Ovary (tissue), 9 donors: ENCODE data around the gene PARN. TPM values are rescaled to one million over a fixed set of nuclear protein-coding genes. Genes with fewer than 3 reads are reported as not detected.

Experiments used
- DNase-seq, 5 donors: peaks; one replicate each; pipeline ENCODE4 v3.0.0-alpha.2; 2019 to 2020
- H3K27ac ChIP-seq, 2 donors: fragments of 200-600 bp; one replicate each; pipeline versions ENCODE4 v1.5.1 to v1.8.0; 2019 to 2022
- H3K27me3 ChIP-seq: fragments of 200-600 bp; one replicate; pipeline ENCODE4 v1.8.0; 2022
- H3K36me3 ChIP-seq: fragments of 200-600 bp; sonication (generic); one replicate; pipeline ENCODE4 v1.5.1; 2019
- H3K4me1 ChIP-seq: one replicate; pipeline ENCODE4 v1.8.1; 2013; ENCODE audit warnings: mild to moderate bottlenecking, moderate library complexity; ENCODE audit not compliant: insufficient read depth
- H3K4me3 ChIP-seq: fragments of 200-600 bp; sonication (generic); one replicate; pipeline ENCODE4 v1.5.1; 2017
- H3K9me3 ChIP-seq, 2 donors: fragments of 200-600 bp in 1 of 2; sonication (generic) in 1 of 2; one replicate each; pipeline versions ENCODE4 v1.5.1 to v1.8.1; 2013 to 2019; ENCODE audit warnings: mild to moderate bottlenecking in 1 of 2, moderate library complexity in 1 of 2
- EP300 ChIP-seq: sonication (generic); formaldehyde crosslinking; IDR thresholded peaks from one replicate; pipeline ENCODE4 v1.6.1; 2017; ENCODE audit warnings: antibody characterized with exemption
- POLR2A ChIP-seq: fragments of 450-650 bp; IDR thresholded peaks from one replicate; pipeline ENCODE4 v1.6.1; 2017; ENCODE audit warnings: antibody characterized with exemption, mild to moderate bottlenecking, moderate library complexity
- WGBS, 3 donors: extraction: QIAGEN DNeasy Blood & Tissue Kit in 1 of 3; methylation state at CpG; one replicate each; pipeline versions ENCODE4 v1.1.5 to v1.1.7; 2013 to 2017; 5-methylcytosine and 5-hydroxymethylcytosine counted together
- intact Hi-C, 4 donors: fragments of 100-400 bp; cut with DNase I; formaldehyde crosslinking; loops; one replicate each; pipeline versions ENCODE4 v1.11.0 to v1.15.1; 2022 to 2023
- polyA plus RNA-seq, 2 donors: library from polyadenylated mRNA; stranded (reverse); fragments of 200-250 nt in 1 of 2; fragments of 350-450 nt in 1 of 2; fragmentation: Illumina TruSeq in 1 of 2; extraction: RNeasy Lipid Tissue Mini Kit (QIAGEN cat#74804) in 1 of 2; gene quantifications; one replicate each; pipeline ENCODE4 v1.2.3, GENCODE V29; 2013 to 2014
- total RNA-seq, 7 donors: library from RNA; depleted of rRNA in 2 of 7; stranded (reverse); fragments of >200 nt in 2 of 7; fragmentation: NEBNext Ultra II Directional in 3 of 7; extraction: Animal tissue kit (Norgen Biotek cat#: 25700) in 3 of 7; gene quantifications; one replicate each; pipeline versions ENCODE4 v1.1.0 to v1.2.4, GENCODE V29; 2016 to 2023
- TF ChIP-seq, protein P1 (sequence below), 3 donors: fragments of 450-650 bp in 2 of 3; fragments of 200-600 bp in 1 of 3; IDR thresholded peaks; one replicate each; pipeline versions ENCODE4 v1.5.1 to v1.8.0; 2016 to 2022; ENCODE audit warnings: antibody characterized with exemption in 3 of 3, mild to moderate bottlenecking in 1 of 3
- donor health status: DM: no; HTN: no; CAD: no; lungs with moderate emphysema.
- donor health status: DM: no; HTN: no; CAD: no.
- donor health status: Bipolar disorder and iron deficiency.
- donor health status: DM: yes; HTN: yes; CAD: no.
- donor health status: DM: no; HTN: no; CAD: no.
- donor health status: DM: yes; HTN: yes; CAD: no.

The PARN gene
- total and polyA plus RNA-seq, 9 donors = 19.5 to 42.0 (median 29.0) TPM

GRCh38 chr16:14500791-14501190 is 129.3 kb downstream of the PARN start:
- H3K9me3 ChIP-seq = no peaks in the 10 kb centered on the region
- H3K27ac ChIP-seq = peak overlapping the region in 1 of 2 donors; percentile 51
- TF ChIP-seq POLR2A (no peak), EP300 (no peak)
- TF ChIP-seq, protein P1, sequence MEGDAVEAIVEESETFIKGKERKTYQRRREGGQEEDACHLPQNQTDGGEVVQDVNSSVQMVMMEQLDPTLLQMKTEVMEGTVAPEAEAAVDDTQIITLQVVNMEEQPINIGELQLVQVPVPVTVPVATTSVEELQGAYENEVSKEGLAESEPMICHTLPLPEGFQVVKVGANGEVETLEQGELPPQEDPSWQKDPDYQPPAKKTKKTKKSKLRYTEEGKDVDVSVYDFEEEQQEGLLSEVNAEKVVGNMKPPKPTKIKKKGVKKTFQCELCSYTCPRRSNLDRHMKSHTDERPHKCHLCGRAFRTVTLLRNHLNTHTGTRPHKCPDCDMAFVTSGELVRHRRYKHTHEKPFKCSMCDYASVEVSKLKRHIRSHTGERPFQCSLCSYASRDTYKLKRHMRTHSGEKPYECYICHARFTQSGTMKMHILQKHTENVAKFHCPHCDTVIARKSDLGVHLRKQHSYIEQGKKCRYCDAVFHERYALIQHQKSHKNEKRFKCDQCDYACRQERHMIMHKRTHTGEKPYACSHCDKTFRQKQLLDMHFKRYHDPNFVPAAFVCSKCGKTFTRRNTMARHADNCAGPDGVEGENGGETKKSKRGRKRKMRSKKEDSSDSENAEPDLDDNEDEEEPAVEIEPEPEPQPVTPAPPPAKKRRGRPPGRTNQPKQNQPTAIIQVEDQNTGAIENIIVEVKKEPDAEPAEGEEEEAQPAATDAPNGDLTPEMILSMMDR (IDR thresholded peaks at IDR 0.05) = no peak
- peaks cover 6% of the 10 kb centered on the region for H3K4me1 ChIP-seq
- WGBS, 3 donors = 69 to 71% (median 70%) methylated on average over 2 of the region's 2 CpGs
- H3K4me3 ChIP-seq = no peak overlapping the region
- DNase-seq = no peak
- H3K36me3 ChIP-seq = no peaks in the 10 kb centered on the region
- H3K27me3 ChIP-seq = no peaks in the 10 kb centered on the region
- intact Hi-C loops = no loop called here

DNA sequence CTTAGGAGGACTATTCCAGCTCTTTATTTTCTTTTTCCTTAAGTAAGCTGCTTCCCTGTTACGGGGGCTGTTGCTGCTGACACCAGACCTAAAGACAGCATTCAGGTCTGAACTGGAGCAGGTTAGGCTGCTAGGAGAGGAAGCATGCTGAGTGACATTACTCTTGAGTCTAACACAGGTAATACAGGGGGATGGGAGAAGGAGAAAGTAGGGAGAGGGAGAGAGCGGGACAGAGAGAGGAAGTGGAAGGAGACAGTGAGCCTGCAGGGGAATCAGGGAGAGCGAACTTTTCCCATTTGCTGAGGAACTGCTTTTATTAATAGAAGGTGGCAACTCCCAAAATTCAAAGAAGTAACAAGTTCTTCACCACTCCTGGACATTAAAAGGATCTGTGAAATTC is 130.9 kb downstream of the PARN start:
- no peaks in the 10 kb centered on the region for H3K36me3 ChIP-seq
- H3K9me3 ChIP-seq = no peaks in the 10 kb centered on the region
- H3K27ac ChIP-seq = no peak overlapping the region
- DNase-seq = no peak
- WGBS, 3 donors = 91 to 96% (median 92%) methylated on average over 3 of the region's 3 CpGs
- intact Hi-C loops = no loop called here
- H3K4me3 ChIP-seq = no peak overlapping the region
- peaks cover 6% of the 10 kb centered on the region for H3K4me1 ChIP-seq
- H3K27me3 ChIP-seq = no peaks in the 10 kb centered on the region
- TF ChIP-seq EP300 (no peak), POLR2A (no peak)
- TF ChIP-seq, protein P1 (IDR thresholded peaks at IDR 0.05) = no peak

GRCh38 chr16:14497245-14498082 is 132.6 kb downstream of the PARN start:
- intact Hi-C loops = no loop called here
- H3K36me3 ChIP-seq = no peaks in the 10 kb centered on the region
- WGBS, 3 donors = 81 to 86% (median 82%) methylated on average over 7 of the region's 7 CpGs
- H3K9me3 ChIP-seq = no peaks in the 10 kb centered on the region
- DNase-seq = no peak
- peaks cover 6% of the 10 kb centered on the region for H3K4me1 ChIP-seq
- H3K27ac ChIP-seq = no peak overlapping the region
- no peaks in the 10 kb centered on the region for H3K27me3 ChIP-seq
- TF ChIP-seq POLR2A (no peak), EP300 (no peak)
- TF ChIP-seq, protein P1 (IDR thresholded peaks at IDR 0.05) = no peak
- no peak overlapping the region for H3K4me3 ChIP-seq

GRCh38 chr16:14496786-14497185 is 133.3 kb downstream of the PARN start:
- TF ChIP-seq, protein P1 (IDR thresholded peaks at IDR 0.05) = no peak

More at GRCh38 chr16:14496786-14497185, 133.3 kb downstream of the PARN start:
- intact Hi-C loops = no loop called here
- no peak for DNase-seq
- Histone ChIP-seq H3K4me3 (no peak overlapping the region), H3K27ac (no peak overlapping the region), H3K27me3 (no peaks in the 10 kb centered on the region), H3K4me1 (peaks cover 6% of the 10 kb centered on the region), H3K36me3 (no peaks in the 10 kb centered on the region), H3K9me3 (no peaks in the 10 kb centered on the region)
- WGBS, 3 donors = 55 to 60% (median 57%) methylated on average over 7 of the region's 7 CpGs
